GM23338 (cell line): Measurements from ENCODE around the gene ATG9B. TPM values are rescaled to one million over a fixed set of nuclear protein-coding genes. Genes with fewer than 3 reads are reported as not detected.

ENCODE experiments used
- ATAC-seq: fragments of 200-7000 bp; cut with Tn5 transposase; 3 replicates; pipeline ENCODE4 v1.9.1; 2020
- DNase-seq: peaks from one replicate; pipeline ENCODE4 v3.0.0-alpha.2; 2015; ENCODE audit warnings: low spot score
- H2AFZ ChIP-seq: fragments of 200-600 bp; sonication (generic); 2 replicates; pipeline ENCODE4 v1.8.0; 2016; ENCODE audit warnings: antibody characterized with exemption, mild to moderate bottlenecking, moderate library complexity
- H3F3A ChIP-seq: fragments of 200-600 bp; sonication (generic); replicated peaks from 2 replicates; pipeline ENCODE4 v1.8.0; 2017; ENCODE audit warnings: antibody characterized with exemption, mixed run types, low read depth
- H3K27ac ChIP-seq: fragments of 200-600 bp; sonication (generic); 2 replicates; pipeline ENCODE4 v1.6.1; 2016; ENCODE audit warnings: low read depth
- H3K27me3 ChIP-seq: fragments of 200-600 bp; sonication (generic); 2 replicates; pipeline ENCODE4 v1.8.0; 2016; ENCODE audit warnings: mild to moderate bottlenecking, mixed run types, moderate library complexity; ENCODE audit not compliant: insufficient read depth
- H3K36me3 ChIP-seq: fragments of 200-600 bp; sonication (generic); 2 replicates; pipeline ENCODE4 v1.8.0; 2016; ENCODE audit warnings: mild to moderate bottlenecking; ENCODE audit not compliant: insufficient read depth
- H3K4me1 ChIP-seq: fragments of 200-600 bp; sonication (generic); 2 replicates; pipeline ENCODE4 v1.8.0; 2016; ENCODE audit warnings: mild to moderate bottlenecking, moderate library complexity; ENCODE audit not compliant: insufficient read depth
- H3K4me2 ChIP-seq: fragments of 200-600 bp; sonication (generic); 2 replicates; pipeline ENCODE4 v1.7.1; 2017; ENCODE audit warnings: mixed run types
- H3K4me3 ChIP-seq: fragments of 200-600 bp; sonication (generic); 2 replicates; pipeline ENCODE4 v1.6.1; 2016; ENCODE audit warnings: mixed run types
- H3K79me2 ChIP-seq: fragments of 200-600 bp; sonication (generic); replicated peaks from 2 replicates; pipeline ENCODE4 v1.8.0; 2017; ENCODE audit warnings: mild to moderate bottlenecking; ENCODE audit not compliant: insufficient read depth
- H3K9me2 ChIP-seq: fragments of 200-600 bp; sonication (generic); 2 replicates; pipeline ENCODE4 v1.8.0; 2017; ENCODE audit not compliant: insufficient read depth
- H4K20me1 ChIP-seq: fragments of 200-600 bp; sonication (generic); replicated peaks from 2 replicates; pipeline ENCODE4 v1.8.0; 2017; ENCODE audit warnings: mild to moderate bottlenecking; ENCODE audit not compliant: insufficient read depth
- H3K27ac Mint-ChIP-seq: 2 replicates; pipeline ENCODE4 v1.8.0; 2020; ENCODE audit warnings: inconsistent platforms, mild to moderate bottlenecking, moderate library complexity, mixed read lengths
- H3K27me3 Mint-ChIP-seq: 3 replicates; pipeline ENCODE4 v1.8.0; 2022; ENCODE audit warnings: low read depth, mild to moderate bottlenecking, moderate library complexity, mixed read lengths, inconsistent platforms; ENCODE audit not compliant: insufficient read depth, poor library complexity
- H3K36me3 Mint-ChIP-seq: 3 replicates; pipeline ENCODE4 v1.8.0; 2021; ENCODE audit warnings: low read depth, mild to moderate bottlenecking, inconsistent platforms, moderate library complexity, mixed read lengths
- H3K4me1 Mint-ChIP-seq: 3 replicates; pipeline ENCODE4 v1.8.0; 2020; ENCODE audit warnings: mild to moderate bottlenecking, inconsistent platforms, mixed read lengths
- H3K4me3 Mint-ChIP-seq: 3 replicates; pipeline ENCODE4 v1.8.0; 2021; ENCODE audit warnings: moderate library complexity, mild to moderate bottlenecking, inconsistent platforms, mixed read lengths
- H3K9me3 Mint-ChIP-seq: 3 replicates; pipeline ENCODE4 v1.8.0; 2020; ENCODE audit warnings: moderate library complexity, mild to moderate bottlenecking, inconsistent platforms, mixed read lengths
- CREB1 ChIP-seq: fragments of 250-450 bp; sonication (Bioruptor Pico); IDR thresholded peaks from 2 replicates; pipeline ENCODE4 v1.5.0; 2020; ENCODE audit warnings: low read depth, mild to moderate bottlenecking, moderate library complexity
- CTCF ChIP-seq, 2 experiments: fragments of 200-600 bp in 1 of 2; sonication (generic) in 1 of 2; conservative IDR thresholded peaks; 2 replicates each; pipeline versions ENCODE4 v1.5.1 to v1.6.1; 2016 to 2017; ENCODE audit warnings: antibody characterized with exemption in 2 of 2, low read depth in 2 of 2, mild to moderate bottlenecking in 2 of 2, moderate library complexity in 1 of 2
- EZH2 ChIP-seq: fragments of 200-600 bp; sonication (generic); IDR thresholded peaks from one replicate; pipeline ENCODE4 v1.8.0; 2017; ENCODE audit warnings: antibody characterized with exemption, mild to moderate bottlenecking, low read depth; ENCODE audit not compliant: unreplicated experiment
- EZH2phosphoT487 ChIP-seq: fragments of 200-600 bp; sonication (generic); IDR thresholded peaks from one replicate; pipeline ENCODE4 v1.8.1; 2018; ENCODE audit warnings: antibody characterized with exemption; ENCODE audit not compliant: unreplicated experiment
- POLR2AphosphoS5 ChIP-seq: IDR thresholded peaks from 2 replicates; pipeline ENCODE4 v1.6.1; 2016; ENCODE audit warnings: antibody characterized with exemption, low read depth
- REST ChIP-seq: IDR thresholded peaks from one replicate; pipeline ENCODE4 v1.6.1; 2018; ENCODE audit warnings: antibody characterized with exemption; ENCODE audit not compliant: unreplicated experiment
- STAT1 ChIP-seq: IDR thresholded peaks from one replicate; pipeline ENCODE4 v1.6.1; 2016; ENCODE audit warnings: antibody characterized with exemption; ENCODE audit not compliant: unreplicated experiment
- ZNF331 ChIP-seq: fragments of 250-450 bp; sonication (Bioruptor Pico); IDR thresholded peaks from 2 replicates; pipeline ENCODE4 v1.5.0; 2020; ENCODE audit warnings: low read depth, mild to moderate bottlenecking, moderate library complexity
- polyA plus RNA-seq: library from polyadenylated mRNA; unstranded; fragments of >200 nt; fragmentation: Nextera tagmentation; extraction: Ambion mirVana; gene quantifications from 2 replicates; pipeline ENCODE4 v1.2.1, GENCODE V29; 2016
- total RNA-seq: library from RNA; depleted of rRNA; stranded (reverse); fragments of >200 nt; shearing (Covaris generic); gene quantifications from 2 replicates; pipeline ENCODE4 v1.2.3, GENCODE V29; 2014
- TF ChIP-seq, protein P1 (sequence below): IDR thresholded peaks from 2 replicates; pipeline ENCODE4 v1.6.1; 2016; ENCODE audit warnings: antibody characterized with exemption
- TF ChIP-seq, protein P2 (sequence below): fragments of 250-450 bp; sonication (Bioruptor Pico); IDR thresholded peaks from 2 replicates; pipeline ENCODE4 v1.5.0; 2020; ENCODE audit warnings: mild to moderate bottlenecking, moderate library complexity

Gene ATG9B
- total and polyA plus RNA-seq, 2 experiments from 2014 or later: 1.2 to 3.4 TPM

DNA sequence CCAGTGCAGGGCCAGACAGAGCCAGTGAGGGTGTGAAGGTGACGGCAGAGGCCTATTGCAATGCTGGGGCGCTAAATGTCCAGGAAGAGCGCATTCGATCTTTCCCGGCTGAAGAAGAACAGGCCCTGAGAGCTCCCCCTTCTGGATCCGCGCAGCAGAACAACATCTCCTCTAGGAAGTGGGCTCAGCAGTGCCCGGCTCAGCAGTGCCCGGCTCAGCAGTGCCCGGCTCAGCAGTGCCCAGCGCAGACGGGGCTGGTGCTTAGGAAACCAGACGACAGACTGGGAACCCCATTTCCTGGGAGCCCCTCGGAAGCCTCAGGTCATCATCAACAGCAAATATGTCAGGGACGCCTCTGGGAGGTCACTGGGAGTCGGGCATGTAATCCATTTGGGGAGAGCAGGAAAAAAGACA is 38.2 kb downstream of the ATG9B start:
- Histone ChIP-seq H4K20me1 (no peaks in the 10 kb centered on the region), H2AFZ (no peak overlapping the region), H3K79me2 (no peaks in the 10 kb centered on the region), H3K36me3 (no peaks in the 10 kb centered on the region), H3F3A (no peaks in the 10 kb centered on the region), H3K27ac (no peak overlapping the region), H3K4me3 (no peak overlapping the region), H3K4me1 (peaks cover 4% of the 10 kb centered on the region), H3K9me2 (no peaks in the 10 kb centered on the region), H3K27me3 (peaks cover 11% of the 10 kb centered on the region; the same call in 1 of the 2 replicates), H3K4me2 (no peak overlapping the region)
- Mint-ChIP-seq H3K36me3 (peaks cover 20% of the 10 kb centered on the region), H3K4me3 (no peak overlapping the region), H3K27me3 (peaks cover 26% of the 10 kb centered on the region), H3K9me3 (peaks cover 19% of the 10 kb centered on the region), H3K27ac (no peak overlapping the region), H3K4me1 (peaks cover 8% of the 10 kb centered on the region)
- TF ChIP-seq, protein P1, sequence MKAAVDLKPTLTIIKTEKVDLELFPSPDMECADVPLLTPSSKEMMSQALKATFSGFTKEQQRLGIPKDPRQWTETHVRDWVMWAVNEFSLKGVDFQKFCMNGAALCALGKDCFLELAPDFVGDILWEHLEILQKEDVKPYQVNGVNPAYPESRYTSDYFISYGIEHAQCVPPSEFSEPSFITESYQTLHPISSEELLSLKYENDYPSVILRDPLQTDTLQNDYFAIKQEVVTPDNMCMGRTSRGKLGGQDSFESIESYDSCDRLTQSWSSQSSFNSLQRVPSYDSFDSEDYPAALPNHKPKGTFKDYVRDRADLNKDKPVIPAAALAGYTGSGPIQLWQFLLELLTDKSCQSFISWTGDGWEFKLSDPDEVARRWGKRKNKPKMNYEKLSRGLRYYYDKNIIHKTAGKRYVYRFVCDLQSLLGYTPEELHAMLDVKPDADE: no peak
- no peak for TF ChIP-seq POLR2AphosphoS5
- TF ChIP-seq EZH2: no peak
- no peak for TF ChIP-seq EZH2phosphoT487
- TF ChIP-seq, protein P2, sequence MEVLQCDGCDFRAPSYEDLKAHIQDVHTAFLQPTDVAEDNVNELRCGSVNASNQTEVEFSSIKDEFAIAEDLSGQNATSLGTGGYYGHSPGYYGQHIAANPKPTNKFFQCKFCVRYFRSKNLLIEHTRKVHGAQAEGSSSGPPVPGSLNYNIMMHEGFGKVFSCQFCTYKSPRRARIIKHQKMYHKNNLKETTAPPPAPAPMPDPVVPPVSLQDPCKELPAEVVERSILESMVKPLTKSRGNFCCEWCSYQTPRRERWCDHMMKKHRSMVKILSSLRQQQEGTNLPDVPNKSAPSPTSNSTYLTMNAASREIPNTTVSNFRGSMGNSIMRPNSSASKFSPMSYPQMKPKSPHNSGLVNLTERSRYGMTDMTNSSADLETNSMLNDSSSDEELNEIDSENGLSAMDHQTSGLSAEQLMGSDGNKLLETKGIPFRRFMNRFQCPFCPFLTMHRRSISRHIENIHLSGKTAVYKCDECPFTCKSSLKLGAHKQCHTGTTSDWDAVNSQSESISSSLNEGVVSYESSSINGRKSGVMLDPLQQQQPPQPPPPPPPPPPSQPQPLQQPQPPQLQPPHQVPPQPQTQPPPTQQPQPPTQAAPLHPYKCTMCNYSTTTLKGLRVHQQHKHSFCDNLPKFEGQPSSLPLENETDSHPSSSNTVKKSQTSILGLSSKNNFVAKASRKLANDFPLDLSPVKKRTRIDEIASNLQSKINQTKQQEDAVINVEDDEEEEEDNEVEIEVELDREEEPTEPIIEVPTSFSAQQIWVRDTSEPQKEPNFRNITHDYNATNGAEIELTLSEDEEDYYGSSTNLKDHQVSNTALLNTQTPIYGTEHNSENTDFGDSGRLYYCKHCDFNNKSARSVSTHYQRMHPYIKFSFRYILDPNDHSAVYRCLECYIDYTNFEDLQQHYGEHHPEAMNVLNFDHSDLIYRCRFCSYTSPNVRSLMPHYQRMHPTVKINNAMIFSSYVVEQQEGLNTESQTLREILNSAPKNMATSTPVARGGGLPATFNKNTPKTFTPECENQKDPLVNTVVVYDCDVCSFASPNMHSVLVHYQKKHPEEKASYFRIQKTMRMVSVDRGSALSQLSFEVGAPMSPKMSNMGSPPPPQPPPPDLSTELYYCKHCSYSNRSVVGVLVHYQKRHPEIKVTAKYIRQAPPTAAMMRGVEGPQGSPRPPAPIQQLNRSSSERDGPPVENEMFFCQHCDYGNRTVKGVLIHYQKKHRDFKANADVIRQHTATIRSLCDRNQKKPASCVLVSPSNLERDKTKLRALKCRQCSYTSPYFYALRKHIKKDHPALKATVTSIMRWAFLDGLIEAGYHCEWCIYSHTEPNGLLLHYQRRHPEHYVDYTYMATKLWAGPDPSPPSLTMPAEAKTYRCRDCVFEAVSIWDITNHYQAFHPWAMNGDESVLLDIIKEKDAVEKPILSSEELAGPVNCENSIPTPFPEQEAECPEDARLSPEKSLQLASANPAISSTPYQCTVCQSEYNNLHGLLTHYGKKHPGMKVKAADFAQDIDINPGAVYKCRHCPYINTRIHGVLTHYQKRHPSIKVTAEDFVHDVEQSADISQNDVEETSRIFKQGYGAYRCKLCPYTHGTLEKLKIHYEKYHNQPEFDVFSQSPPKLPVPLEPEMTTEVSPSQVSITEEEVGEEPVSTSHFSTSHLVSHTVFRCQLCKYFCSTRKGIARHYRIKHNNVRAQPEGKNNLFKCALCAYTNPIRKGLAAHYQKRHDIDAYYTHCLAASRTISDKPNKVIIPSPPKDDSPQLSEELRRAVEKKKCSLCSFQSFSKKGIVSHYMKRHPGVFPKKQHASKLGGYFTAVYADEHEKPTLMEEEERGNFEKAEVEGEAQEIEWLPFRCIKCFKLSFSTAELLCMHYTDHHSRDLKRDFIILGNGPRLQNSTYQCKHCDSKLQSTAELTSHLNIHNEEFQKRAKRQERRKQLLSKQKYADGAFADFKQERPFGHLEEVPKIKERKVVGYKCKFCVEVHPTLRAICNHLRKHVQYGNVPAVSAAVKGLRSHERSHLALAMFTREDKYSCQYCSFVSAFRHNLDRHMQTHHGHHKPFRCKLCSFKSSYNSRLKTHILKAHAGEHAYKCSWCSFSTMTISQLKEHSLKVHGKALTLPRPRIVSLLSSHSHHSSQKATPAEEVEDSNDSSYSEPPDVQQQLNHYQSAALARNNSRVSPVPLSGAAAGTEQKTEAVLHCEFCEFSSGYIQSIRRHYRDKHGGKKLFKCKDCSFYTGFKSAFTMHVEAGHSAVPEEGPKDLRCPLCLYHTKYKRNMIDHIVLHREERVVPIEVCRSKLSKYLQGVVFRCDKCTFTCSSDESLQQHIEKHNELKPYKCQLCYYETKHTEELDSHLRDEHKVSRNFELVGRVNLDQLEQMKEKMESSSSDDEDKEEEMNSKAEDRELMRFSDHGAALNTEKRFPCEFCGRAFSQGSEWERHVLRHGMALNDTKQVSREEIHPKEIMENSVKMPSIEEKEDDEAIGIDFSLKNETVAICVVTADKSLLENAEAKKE (CRISPR knock-in tag): no peak
- TF ChIP-seq REST: peak; percentile 40
- peak; percentile 70 to 86 for TF ChIP-seq CTCF (conservative IDR thresholded peaks at IDR 0.05; ENCODE audit: low read depth in 2 of 2)
- TF ChIP-seq ZNF331 (CRISPR knock-in tag): peak; percentile 62; the same call in 1 of the 2 replicates
- no peak for TF ChIP-seq CREB1 (CRISPR knock-in tag)
- no peak for TF ChIP-seq STAT1
- DNase-seq (peak; percentile 91), ATAC-seq (peak; percentile 71)
